Activated CD4-positive, alpha-beta memory T cell treated with anti-CD3 and anti-CD28 coated beads, Interleukin-2, amount 10 ng/mL, durations not matched to agents 7 days and 5 days (primary cell): Measurements from ENCODE around the gene KCNJ14. TPM values are rescaled to one million over a fixed set of nuclear protein-coding genes. Genes with fewer than 3 reads are reported as not detected.

ENCODE experiments used
- CTCF ChIA-PET: fragments of 350-600 bp; sonication (Branson Sonifier 250); formaldehyde crosslinking; loops from one replicate; lab custom pipeline; 2021; ENCODE audit warnings: antibody characterized with exemption, inconsistent platforms; lab: Charles Lee
- POLR2A ChIA-PET: fragments of 350-600 bp; sonication (Branson Sonifier 250); formaldehyde crosslinking; loops from one replicate; lab custom pipeline; 2021; ENCODE audit warnings: antibody characterized with exemption; lab: Charles Lee
- DNase-seq: peaks from one replicate; pipeline ENCODE4 v3.0.0-alpha.2; 2020
- H3K27ac Mint-ChIP-seq: one replicate; pipeline ENCODE4 v1.8.0; 2021; ENCODE audit warnings: mild to moderate bottlenecking, mixed read lengths
- H3K27me3 Mint-ChIP-seq: one replicate; pipeline ENCODE4 v1.8.0; 2021; ENCODE audit warnings: mixed read lengths
- H3K36me3 Mint-ChIP-seq: one replicate; pipeline ENCODE4 v1.8.0; 2021; ENCODE audit warnings: low read depth, mixed read lengths
- H3K4me1 Mint-ChIP-seq: one replicate; pipeline ENCODE4 v1.8.0; 2021; ENCODE audit warnings: mixed read lengths
- H3K4me3 Mint-ChIP-seq: one replicate; pipeline ENCODE4 v1.8.0; 2021; ENCODE audit warnings: mild to moderate bottlenecking, mixed read lengths
- H3K9me3 Mint-ChIP-seq: one replicate; pipeline ENCODE4 v1.8.0; 2021; ENCODE audit warnings: mixed read lengths
- total RNA-seq, 2 experiments: library from RNA; stranded (reverse); gene quantifications; one replicate each; pipeline ENCODE4 v1.2.3, GENCODE V29; 2021

KCNJ14 gene
- total RNA-seq, 2 experiments from 2014 or later = 0.73 to 0.86 TPM

DNA sequence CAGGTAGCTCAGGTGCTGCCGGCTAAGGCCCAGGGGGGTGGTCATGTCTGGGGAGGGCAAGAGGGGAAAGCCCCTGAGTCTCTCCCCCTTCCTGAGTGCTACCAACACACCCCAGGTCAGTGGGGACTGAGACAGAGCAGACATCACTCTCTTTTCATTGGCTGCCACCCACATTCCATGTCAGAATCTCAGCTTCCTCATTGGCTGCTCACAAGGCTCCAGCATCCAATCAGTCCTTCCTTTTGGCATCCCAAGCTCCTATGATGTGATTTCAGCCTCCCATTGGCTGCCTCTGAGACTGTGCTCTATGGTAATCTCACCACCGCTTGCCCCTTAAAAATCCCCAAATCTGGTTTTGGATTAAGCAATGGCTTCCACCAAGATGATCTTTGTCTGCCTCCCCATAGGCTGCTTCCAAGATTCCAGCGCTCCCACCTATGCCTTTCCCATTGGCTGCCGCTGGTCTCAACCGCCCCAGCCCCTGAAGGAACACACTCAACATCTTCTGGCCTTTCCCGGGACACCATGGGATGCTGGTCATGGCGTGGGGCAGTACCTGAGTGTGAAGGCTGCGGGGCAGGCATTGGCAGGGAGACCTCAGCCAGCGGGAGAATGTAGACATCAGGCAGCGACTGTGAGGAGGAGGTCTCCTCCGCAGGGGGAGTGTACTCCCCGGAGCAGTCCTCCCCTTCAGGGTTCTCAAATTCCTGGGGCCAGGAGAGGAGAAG lies 54.3 kb downstream of the KCNJ14 start:
- POLR2A ChIA-PET = no interaction called here
- no peaks in the 10 kb centered on the region for H3K36me3 Mint-ChIP-seq
- H3K9me3 Mint-ChIP-seq = no peaks in the 10 kb centered on the region
- no peak for DNase-seq
- H3K27ac Mint-ChIP-seq = no peak overlapping the region
- no peaks in the 10 kb centered on the region for H3K27me3 Mint-ChIP-seq
- no peak overlapping the region for H3K4me3 Mint-ChIP-seq
- CTCF ChIA-PET = interaction anchor here (1.4 to 8.0 kb wide), 3 partner anchors 77 to 100 kb away, joined by 3 to 197 read pairs (median 41); no protein-coding TSS in a partner anchor
- H3K4me1 Mint-ChIP-seq = peaks cover 19% of the 10 kb centered on the region

DNA sequence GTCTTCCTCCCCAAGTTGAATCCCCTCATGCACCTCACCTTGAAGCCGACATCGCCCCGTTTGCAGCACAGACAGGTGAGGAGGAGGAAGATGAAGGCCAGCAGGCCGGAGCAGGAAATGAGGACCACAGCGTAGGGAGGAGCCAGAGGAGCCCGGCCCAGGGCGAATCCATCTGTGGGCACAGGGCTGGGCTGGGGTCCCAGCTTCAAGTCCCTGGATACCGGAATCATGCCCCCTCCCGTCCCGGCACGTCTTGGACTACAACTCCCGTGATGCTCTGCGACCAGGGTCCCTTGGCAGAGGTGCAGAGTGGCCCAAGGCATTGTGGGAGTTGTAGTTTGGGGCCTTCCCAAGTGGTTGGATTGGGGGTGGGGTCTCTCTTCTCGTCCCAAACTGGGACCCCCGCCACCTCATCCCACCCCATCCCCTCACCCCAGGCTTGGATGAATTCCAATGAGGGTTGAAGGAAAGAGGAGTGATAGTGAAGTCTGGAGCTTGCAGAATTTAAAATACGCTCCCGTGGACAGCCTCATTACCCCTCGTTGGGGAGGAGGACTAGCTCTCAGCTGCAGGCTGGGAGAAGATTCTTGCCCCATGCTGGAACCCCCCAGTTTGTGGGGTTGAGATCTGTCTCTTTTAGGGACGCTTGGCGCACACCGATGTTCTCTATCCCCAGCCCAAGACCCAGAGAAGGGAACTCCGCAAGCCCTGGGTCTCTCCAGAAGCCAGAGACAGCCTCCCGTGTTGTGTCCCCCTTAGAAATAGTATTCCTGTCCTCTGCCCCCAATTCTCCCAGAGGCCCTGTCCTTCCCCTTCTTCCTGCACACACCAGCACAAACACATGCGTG lies 55.3 kb downstream of the KCNJ14 start:
- peak; percentile 81 for DNase-seq
- ChIA-PET CTCF (interaction anchor here (5.3 to 8.0 kb wide), 2 partner anchors 76 to 99 kb away, joined by 41 to 197 read pairs; no protein-coding TSS in a partner anchor), POLR2A (no interaction called here)
- Mint-ChIP-seq H3K9me3 (no peaks in the 10 kb centered on the region), H3K36me3 (no peaks in the 10 kb centered on the region), H3K27me3 (no peaks in the 10 kb centered on the region), H3K4me1 (peaks cover 19% of the 10 kb centered on the region), H3K27ac (peak overlapping the region; percentile 3), H3K4me3 (peak overlapping the region; percentile 74)

GRCh38 chr19:48511321-48511731 lies 56.0 kb downstream of the KCNJ14 start:
- Mint-ChIP-seq H3K4me1 (peaks cover 19% of the 10 kb centered on the region), H3K4me3 (peak overlapping the region; percentile 74), H3K27me3 (no peaks in the 10 kb centered on the region), H3K36me3 (no peaks in the 10 kb centered on the region), H3K9me3 (no peaks in the 10 kb centered on the region), H3K27ac (no peak overlapping the region)
- ChIA-PET POLR2A (no interaction called here), CTCF (interaction anchor here (8.0 kb wide), 1 partner anchor 76 kb away, joined by 197 read pairs; no protein-coding TSS in a partner anchor)
- DNase-seq = peak; percentile 30

- ChIA-PET CTCF (no interaction called here), POLR2A (interaction anchor here (1.8 to 2.4 kb wide), 2 partner anchors 12 to 68 kb away, joined by 4 to 10 read pairs; no protein-coding TSS in a partner anchor)
- DNase-seq = peak; percentile 78
- Mint-ChIP-seq H3K4me3 (peak within 1 kb of the TSS; percentile 74), H3K4me1 (peaks cover 19% of the 10 kb centered on the region), H3K36me3 (no peaks in the 10 kb centered on the region), H3K9me3 (no peaks in the 10 kb centered on the region), H3K27me3 (no peaks in the 10 kb centered on the region), H3K27ac (no peak within 1 kb of the TSS)
These were observed 56.6 kb downstream of the KCNJ14 start, which contains the start of gene LMTK3 for GRCh38 chr19:48511800-48512503. Gene LMTK3 (minus strand): TSS chr19:48511835. CDS start chr19:48511576, 259 bp downstream.

- H3K4me1 Mint-ChIP-seq = peaks cover 19% of the 10 kb centered on the region
- H3K27me3 Mint-ChIP-seq = no peaks in the 10 kb centered on the region
- ChIA-PET CTCF (interaction anchor here (2.3 kb wide), 1 partner anchor 71 kb away, joined by 13 read pairs; no protein-coding TSS in a partner anchor), POLR2A (interaction anchor here (1.8 to 2.4 kb wide), 2 partner anchors 13 to 69 kb away, joined by 4 to 10 read pairs; no protein-coding TSS in a partner anchor)
- H3K36me3 Mint-ChIP-seq = no peaks in the 10 kb centered on the region
- no peak overlapping the region for H3K27ac Mint-ChIP-seq
- H3K9me3 Mint-ChIP-seq = no peaks in the 10 kb centered on the region
- no peak for DNase-seq
- no peak overlapping the region for H3K4me3 Mint-ChIP-seq
These were observed 57.3 kb downstream of the KCNJ14 start for GRCh38 chr19:48512504-48513288.

DNA sequence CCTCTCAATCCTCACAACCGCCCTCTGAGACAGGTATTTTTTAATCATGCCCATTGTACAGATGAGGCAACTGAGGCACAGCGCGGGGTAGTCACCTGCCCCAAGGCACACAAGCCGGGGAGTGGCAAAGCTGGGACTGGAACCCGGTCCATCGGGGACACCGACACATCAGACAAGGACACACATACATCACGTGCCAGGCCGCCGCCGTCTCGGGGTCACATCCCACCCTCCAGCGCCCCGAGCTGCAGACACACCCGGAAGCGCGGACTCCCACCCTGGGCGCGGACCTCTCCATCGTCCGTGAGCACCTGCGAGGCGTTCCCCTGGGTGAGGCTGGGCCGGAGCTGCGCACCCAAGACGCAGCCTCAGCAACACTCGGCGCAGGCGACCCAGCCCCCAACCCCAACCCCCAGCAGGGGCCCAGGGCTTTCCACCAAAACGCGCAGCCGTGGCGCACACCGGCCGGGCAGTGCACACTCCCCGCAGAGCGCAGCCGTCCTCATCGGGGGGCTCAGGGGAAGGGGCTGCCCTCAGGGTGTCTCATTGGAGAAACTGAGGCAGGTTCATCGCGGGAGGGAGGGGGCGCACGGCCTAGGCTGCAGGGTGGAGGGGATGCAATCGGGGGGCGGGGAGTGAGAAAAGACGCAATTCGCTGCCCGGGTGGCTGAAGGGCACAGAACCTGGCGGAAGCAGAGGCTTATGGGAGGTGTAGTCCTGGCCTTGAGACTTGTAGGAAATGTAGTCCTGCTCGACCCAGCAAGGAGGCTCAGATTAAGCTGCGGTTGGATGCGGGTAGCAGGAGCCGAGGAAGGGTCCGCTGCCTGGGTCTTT lies 58.1 kb downstream of the KCNJ14 start:
- POLR2A ChIA-PET = interaction anchor here (0.6 to 2.4 kb wide), 9 partner anchors 10 to 253 kb away, joined by 3 to 10 read pairs (median 3); no protein-coding TSS in a partner anchor
- peak overlapping the region; percentile 53 for H3K27ac Mint-ChIP-seq

GRCh38 chr19:48514123-48514458 lies 58.7 kb downstream of the KCNJ14 start:
- no peaks in the 10 kb centered on the region for H3K36me3 Mint-ChIP-seq
- no peak for DNase-seq
- H3K27me3 Mint-ChIP-seq = no peaks in the 10 kb centered on the region
- POLR2A ChIA-PET = interaction anchor here (0.6 to 2.4 kb wide), 8 partner anchors 9 to 254 kb away, joined by 3 to 10 read pairs (median 3); no protein-coding TSS in a partner anchor
- H3K27ac Mint-ChIP-seq = no peak overlapping the region
- peaks cover 19% of the 10 kb centered on the region for H3K4me1 Mint-ChIP-seq
- H3K9me3 Mint-ChIP-seq = no peaks in the 10 kb centered on the region
- H3K4me3 Mint-ChIP-seq = no peak overlapping the region
- CTCF ChIA-PET = interaction anchor here (1.1 to 2.3 kb wide), 3 partner anchors 70 to 123 kb away, joined by 3 to 13 read pairs (median 4); no protein-coding TSS in a partner anchor

More for the DNA sequence above, 58.1 kb downstream of the KCNJ14 start:
- H3K27me3 Mint-ChIP-seq = no peaks in the 10 kb centered on the region
- peaks cover 19% of the 10 kb centered on the region for H3K4me1 Mint-ChIP-seq
- DNase-seq = peak; percentile 78
- H3K9me3 Mint-ChIP-seq = no peaks in the 10 kb centered on the region
- CTCF ChIA-PET = interaction anchor here (1.1 to 2.3 kb wide), 3 partner anchors 71 to 123 kb away, joined by 3 to 13 read pairs (median 4); no protein-coding TSS in a partner anchor
- no peak overlapping the region for H3K4me3 Mint-ChIP-seq
- no peaks in the 10 kb centered on the region for H3K36me3 Mint-ChIP-seq

GRCh38 chr19:48516536-48516935 lies 61.2 kb downstream of the KCNJ14 start:
- H3K9me3 Mint-ChIP-seq = no peaks in the 10 kb centered on the region
- no peak for DNase-seq
- peaks cover 8% of the 10 kb centered on the region for H3K4me1 Mint-ChIP-seq
- H3K4me3 Mint-ChIP-seq = no peak overlapping the region
- H3K27me3 Mint-ChIP-seq = no peaks in the 10 kb centered on the region
- CTCF ChIA-PET = interaction anchor here (0.9 to 1.2 kb wide), 2 partner anchors 9 to 10 kb away, joined by 3 read pairs; no protein-coding TSS in a partner anchor
- POLR2A ChIA-PET = no interaction called here
- H3K27ac Mint-ChIP-seq = no peak overlapping the region
- no peaks in the 10 kb centered on the region for H3K36me3 Mint-ChIP-seq

Other genes starting within 250 kb of the KCNJ14 start
- 100 to 1,000 TPM; 247 to 253 TPM for gene CARD8, start 199.7 kb upstream of the KCNJ14 start, total RNA-seq
- gene ZNF114, start 185.5 kb upstream of the KCNJ14 start, total RNA-seq = under 1 TPM; 0.15 to 0.20 TPM
- gene EMP3, start 130.0 kb upstream of the KCNJ14 start, total RNA-seq = 100 to 1,000 TPM; 418 to 447 TPM
- gene TMEM143, start 91.6 kb upstream of the KCNJ14 start, total RNA-seq = 10 to 100 TPM; 17.4 to 18.2 TPM
- under 1 TPM in 1 of 2 experiments, not detected in 1; 0.28 TPM for gene SYNGR4, start 91.2 kb upstream of the KCNJ14 start, total RNA-seq
- 10 to 100 TPM; 91.8 to 94.4 TPM for gene KDELR1, start 64.0 kb upstream of the KCNJ14 start, total RNA-seq
- under 1 TPM; 0.18 TPM for gene GRIN2D, start 61.9 kb upstream of the KCNJ14 start, total RNA-seq
- 10 to 100 TPM; 25.6 to 27.1 TPM for gene GRWD1, start 9.6 kb upstream of the KCNJ14 start, total RNA-seq
- gene CYTH2, start 13.8 kb downstream of the KCNJ14 start, total RNA-seq = 10 to 100 TPM; 53.2 to 55.3 TPM
- 1 to 10 TPM; 3.8 to 5.4 TPM for gene LMTK3, start 56.3 kb downstream of the KCNJ14 start, total RNA-seq
- gene SULT2B1, start 96.6 kb downstream of the KCNJ14 start, total RNA-seq = not detected
- not detected for gene SPACA4, start 151.2 kb downstream of the KCNJ14 start, total RNA-seq
- gene FAM83E, start 159.5 kb downstream of the KCNJ14 start, total RNA-seq = 1 to 10 TPM; 1.3 to 2.6 TPM
- 1,000 to 10,000 TPM; 1,511 to 1,528 TPM for gene RPL18, start 163.6 kb downstream of the KCNJ14 start, total RNA-seq
- 10 to 100 TPM; 27.7 to 29.5 TPM for gene SPHK2, start 163.9 kb downstream of the KCNJ14 start, total RNA-seq
- gene DBP, start 181.8 kb downstream of the KCNJ14 start, total RNA-seq = 10 to 100 TPM; 18.7 to 19.1 TPM
- 1 to 10 TPM; 3.9 to 4.5 TPM for gene CA11, start 190.6 kb downstream of the KCNJ14 start, total RNA-seq
- 1 to 10 TPM in 1 of 2 experiments, under 1 TPM in 1; 0.68 to 1.1 TPM for gene NTN5, start 217.4 kb downstream of the KCNJ14 start, total RNA-seq
- gene FUT2, start 240.4 kb downstream of the KCNJ14 start, total RNA-seq = not detected